NCI-H146 treated with DMSO at 0.1 percent for 48 hours (cell line): Measurements from ENCODE around the gene TRAF7.
A peak's percentile ranks its signal among the peaks of the same experiment; 100 is the strongest.

Experiments
- DNase-seq: peaks from one replicate; lab custom pipeline; 2025; ENCODE audit not compliant: unreplicated experiment; lab: John Stamatoyannopoulos, UW

Gene TRAF7

DNA sequence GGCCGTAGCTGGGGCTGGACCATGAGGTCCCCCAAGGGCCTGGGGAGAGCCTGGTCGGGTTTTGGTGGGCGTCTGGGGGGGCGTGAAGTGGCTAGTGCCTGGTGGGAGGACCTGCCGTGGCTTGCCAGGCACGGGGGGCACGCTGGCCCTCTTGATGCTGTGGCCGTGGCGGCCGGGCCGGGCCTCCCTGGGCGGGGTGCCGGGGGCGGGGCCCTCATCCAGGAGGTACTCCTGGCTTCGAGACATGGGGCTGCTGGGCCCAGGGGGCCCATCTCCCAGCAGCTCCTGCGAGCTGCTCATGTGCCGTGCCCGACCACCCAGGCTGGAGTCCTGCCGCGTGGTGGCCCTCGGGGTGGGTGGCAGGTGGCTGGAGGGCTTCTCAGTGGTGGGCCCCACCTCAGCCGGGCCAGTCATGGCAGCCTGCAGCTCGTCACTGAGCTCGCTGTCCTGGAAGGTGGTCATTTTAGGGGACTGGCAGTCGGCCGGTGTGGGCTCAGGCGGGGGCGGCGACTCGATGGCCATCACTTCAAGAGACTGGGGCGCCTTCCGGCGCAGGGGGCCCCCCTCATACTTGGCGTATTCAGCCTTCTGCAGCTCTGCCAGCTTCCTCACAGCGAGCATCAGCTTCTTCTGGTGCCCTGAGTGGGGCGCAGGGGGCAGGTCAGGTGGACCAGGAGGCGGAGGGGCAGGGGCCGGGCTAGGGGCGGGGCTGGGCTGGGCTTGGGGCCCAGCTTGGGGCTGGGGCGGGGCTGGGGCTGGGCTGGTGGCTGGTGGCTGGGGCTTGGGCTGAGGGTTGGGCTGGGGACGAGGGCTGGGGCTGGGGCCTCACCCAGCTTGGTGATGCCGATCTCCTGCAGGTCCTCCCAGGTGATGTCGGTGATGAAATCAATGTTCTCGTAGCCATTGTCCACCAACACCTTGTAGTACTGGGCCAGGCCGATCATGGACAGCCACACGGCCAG is 25.7 kb downstream of the TRAF7 start:
- DNase-seq, result no peak

DNA sequence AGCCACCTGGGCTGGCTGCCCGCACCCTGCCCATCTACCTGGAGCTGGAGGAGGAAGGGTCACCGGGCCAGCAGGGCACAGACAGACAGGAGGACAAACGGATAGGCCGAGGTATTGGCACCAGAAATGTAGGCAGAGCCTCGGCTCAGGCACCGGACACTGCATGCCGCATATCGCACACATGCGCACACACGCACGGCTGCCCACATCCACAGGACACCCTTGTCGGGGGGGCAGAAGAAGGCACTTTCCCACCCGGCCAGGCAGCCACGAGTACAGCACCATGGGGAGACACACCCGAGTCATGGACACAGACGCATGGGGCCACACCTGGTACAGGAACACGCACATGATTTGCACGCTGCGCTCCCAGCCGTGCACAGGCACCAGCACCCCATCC is 26.4 kb downstream of the TRAF7 start:
- no peak for DNase-seq

DNA sequence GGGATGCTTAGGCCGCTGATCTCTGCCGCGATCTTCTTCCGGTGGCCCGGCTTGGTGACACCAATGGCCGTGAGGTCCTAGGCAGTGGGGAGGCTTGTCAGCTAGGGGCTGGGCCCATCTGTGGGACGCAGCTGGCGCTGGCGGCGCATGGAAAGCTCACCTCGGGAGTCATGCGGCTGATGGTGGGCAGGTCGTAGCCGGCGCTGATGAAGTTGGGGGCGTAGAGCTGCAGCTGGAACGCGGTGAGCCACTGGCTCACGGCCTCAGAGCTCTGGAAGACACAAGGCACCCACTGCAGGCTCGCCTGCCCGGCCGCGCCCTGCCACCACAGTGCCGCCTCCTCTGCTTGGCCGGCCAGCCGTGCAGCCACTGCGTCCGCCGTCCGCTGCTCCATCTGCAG is 28.1 kb downstream of the TRAF7 start:
- no peak for DNase-seq

DNA sequence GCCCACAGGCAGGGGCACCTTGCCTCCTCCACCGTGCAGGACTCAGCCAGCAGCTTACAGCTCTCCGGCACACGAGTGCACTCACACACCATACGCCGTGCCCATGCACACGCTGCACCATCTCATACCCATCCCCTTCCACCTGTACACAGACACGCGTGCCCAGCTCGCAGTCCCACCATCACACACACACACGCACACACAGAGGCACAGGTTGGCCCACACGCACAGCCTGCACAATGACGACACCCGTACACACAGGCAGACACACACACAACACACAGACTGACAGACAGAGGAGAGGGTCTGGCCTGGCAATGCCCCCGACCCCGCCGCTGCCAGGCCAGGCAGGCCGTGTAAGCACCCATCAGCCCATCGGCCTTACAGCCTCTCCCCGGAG is 28.8 kb downstream of the TRAF7 start:
- no peak for DNase-seq

DNA sequence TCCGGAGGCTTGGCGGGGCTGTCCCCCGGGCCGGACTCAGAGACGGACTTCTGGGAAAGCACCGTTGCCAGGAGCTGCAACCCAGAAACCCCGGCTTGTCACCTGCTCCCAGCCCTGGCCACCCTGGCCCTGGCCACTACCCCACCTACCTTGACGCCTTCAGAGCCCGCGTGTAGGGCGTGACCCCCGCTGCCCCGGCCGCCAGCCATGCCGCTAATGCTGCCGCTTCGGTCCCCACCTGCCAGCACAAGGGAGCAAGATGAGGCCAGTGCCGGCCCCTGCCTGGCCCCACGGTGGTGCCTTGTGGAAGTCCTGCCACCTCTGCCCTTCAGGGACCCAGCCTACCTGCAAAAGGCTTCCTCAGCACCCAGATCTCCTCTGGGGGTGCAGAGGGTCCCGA is 29.4 kb downstream of the TRAF7 start:
- DNase-seq, result no peak

DNA sequence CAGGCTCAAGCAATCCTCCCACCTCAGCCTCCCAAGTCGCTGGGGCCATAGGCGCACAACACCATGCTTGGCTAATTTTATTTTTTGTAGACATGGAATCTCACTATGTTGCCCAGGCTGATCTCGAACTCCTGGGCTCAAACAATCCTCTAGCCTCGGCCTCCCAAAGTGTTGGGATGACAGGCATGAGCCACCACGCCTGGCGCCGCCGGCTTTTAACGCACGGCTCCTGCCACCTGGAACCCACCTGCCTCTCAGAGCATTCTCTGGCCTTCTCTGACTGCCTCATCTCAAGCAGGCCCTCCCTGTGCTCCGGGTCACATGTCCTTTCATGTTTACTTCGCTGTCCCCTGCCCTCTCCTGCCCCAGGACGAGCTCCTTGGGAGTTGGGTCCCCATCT is 30.5 kb downstream of the TRAF7 start:
- no peak for DNase-seq

DNA sequence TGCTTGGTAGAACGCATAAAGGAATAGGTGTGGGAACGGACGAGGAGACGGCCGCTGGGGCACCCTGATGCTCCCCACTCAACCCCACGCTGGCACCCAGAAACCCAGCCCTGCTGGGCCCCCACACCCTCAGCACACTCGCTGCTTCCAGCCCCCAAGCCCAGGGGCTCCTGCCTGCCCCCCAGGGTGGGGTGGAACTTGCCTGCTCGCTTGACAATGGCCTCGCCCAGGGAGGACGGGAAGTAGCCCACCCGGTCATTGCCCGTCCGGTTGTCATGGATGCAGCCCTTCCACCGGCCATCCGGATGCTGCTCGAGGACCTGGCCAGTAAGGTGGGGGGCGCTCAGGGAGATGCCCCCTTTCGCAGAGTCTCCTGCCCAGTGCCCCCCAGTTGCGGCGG is 30.9 kb downstream of the TRAF7 start:
- no peak for DNase-seq

DNA sequence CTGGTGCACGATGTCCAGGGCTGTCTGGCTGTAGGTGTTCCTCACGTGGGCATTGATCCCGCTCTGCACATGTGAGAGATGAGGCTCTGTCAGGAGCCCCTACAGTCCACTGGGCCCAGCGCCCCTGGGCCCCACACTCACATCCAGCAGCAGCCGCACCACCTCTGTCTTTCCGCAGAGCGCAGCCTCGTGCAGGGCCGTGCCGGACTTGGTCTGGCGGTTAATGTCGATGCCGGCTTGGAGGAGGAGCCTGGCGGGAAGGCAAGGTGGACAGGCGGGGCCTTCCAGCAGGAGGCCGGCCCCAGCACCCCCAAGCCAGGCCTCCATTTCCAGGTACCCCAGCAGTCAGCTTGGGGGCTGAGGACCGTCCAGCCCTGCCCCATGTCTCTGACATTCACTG is 31.6 kb downstream of the TRAF7 start:
- DNase-seq, result no peak

DNA sequence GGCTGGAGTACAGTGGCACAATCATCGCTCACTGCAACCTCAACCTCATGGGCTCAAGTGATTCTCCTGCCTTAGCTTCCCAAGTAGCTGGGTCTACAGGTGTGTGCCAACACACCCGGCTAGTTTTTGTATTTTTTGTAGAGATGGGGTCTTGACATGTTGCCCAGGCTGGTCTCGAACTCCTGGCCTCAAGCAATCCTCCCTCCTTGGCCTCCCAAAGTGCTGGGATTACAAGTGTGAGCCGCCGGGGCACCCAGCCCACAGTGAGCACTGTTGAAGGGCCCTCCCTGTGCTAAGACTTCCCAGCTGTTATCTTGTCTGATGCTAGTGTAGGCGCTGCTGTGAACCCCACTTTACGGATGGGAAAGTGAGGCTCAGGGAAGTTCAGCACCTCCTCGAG is 32.8 kb downstream of the TRAF7 start:
- DNase-seq, result no peak

DNA sequence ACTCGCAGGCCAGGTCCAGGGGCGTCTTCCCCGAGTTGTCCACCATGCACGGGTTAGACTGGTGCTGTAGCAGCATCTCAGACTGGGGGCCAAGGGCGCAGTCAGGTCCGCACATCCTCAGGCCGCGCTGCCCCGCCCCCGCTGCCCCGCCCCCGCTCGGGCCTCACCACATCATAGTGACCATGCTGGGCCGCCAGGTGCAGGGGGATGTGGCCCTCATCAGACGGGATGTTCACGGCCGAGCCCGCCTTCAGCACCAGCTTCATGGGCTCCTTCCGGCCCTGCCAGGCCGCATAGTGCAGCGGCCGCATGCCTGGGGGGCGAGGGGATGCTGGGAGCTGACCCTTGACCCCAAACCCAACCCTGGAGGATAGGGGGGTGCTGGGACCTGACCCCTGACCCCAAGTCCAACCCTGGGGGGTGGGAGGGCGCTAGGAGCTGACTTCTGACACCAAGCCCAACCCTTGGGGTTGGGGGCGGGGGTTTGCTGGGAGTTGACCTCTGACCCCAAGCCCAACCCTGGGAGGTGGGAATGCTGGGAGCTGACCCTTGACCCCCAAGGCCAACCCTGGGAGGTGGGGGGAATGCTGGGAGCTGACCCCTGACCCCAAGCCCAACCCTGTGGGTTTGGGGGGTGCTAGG is 33.8 kb downstream of the TRAF7 start:
- no peak for DNase-seq

DNA sequence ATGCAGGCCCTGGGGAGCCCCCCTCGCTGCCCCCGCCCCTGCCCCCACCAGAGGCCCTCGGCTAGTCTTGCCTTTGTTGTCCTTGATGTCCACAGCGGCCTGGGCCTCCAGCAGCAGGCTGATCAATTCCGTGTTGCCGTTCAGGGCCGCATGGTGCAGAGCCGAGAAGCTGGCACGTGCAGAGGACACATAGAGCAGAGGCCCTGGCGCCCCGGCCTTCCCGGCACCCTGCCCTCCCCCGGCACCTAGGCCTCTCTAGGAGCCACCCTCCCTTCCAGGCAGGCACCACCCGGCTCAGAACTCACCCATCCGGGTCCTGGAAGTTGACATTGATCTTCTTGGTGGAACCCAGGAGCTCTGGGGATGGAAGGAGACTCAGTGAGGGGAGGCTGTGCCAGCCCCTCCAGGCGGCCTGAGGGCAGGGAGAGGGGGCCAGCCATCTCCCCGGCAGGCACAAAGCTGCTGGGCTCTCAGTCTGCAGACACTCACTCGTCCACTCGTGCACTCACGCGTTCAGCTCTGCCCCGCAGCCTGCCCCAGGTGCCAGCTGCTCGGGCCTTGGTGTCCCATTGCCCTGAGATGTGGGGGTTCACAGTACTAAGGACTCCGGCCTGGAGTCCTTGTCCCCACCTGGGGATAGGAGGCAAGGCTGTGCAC is 34.5 kb downstream of the TRAF7 start:
- no peak for DNase-seq

DNA sequence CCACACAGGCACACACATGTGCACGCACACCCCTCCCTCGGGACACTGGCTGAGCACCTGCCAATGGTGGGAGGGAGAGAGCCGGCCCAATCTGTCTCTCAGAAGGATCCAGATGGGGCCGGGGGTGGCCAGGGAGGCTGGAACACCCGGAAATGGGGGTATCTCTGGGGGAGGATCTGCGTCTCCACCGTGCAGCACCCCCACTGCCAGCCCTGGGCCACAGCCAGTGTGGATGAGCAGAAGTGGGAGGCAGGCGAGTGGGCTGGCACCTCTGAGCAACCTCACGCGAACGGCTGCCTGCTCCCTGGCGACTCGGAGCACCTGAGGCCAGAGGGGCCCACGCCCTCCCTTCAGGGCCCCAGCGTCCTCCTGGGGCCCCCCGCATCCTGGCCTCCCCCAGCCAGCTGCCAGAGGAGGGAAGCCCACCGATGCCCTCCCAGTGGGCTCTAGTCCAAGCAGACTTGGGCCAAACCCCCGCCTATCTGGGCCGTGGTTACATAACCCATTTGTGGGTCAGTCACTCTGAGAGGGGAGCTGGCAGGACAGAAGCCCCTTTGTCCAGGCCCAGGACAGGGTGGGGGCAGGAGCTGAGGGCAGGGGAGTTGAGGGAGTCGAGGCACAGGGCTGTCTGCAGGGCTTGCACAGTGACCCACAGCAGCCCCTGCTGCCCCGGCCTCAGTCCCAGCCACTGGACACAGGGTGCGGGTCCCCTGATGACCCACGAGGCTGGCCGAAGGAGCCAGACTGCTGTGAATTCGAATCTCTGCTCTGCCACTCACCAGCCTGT is 35.3 kb downstream of the TRAF7 start:
- no peak for DNase-seq

DNA sequence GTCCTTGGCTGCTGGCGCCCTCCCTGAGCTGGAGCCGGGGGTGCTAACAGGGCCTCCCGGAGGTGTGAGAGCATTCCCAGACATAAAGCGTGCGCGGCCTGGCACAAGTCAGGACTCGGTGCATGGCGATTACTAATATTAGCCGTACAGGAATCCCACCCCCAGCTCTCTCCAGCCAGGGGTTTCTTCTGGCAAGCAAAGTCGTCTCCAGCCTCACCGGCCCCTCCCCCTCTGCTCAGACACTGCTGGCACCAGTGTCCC is 35.8 kb downstream of the TRAF7 start:
- no peak for DNase-seq

DNA sequence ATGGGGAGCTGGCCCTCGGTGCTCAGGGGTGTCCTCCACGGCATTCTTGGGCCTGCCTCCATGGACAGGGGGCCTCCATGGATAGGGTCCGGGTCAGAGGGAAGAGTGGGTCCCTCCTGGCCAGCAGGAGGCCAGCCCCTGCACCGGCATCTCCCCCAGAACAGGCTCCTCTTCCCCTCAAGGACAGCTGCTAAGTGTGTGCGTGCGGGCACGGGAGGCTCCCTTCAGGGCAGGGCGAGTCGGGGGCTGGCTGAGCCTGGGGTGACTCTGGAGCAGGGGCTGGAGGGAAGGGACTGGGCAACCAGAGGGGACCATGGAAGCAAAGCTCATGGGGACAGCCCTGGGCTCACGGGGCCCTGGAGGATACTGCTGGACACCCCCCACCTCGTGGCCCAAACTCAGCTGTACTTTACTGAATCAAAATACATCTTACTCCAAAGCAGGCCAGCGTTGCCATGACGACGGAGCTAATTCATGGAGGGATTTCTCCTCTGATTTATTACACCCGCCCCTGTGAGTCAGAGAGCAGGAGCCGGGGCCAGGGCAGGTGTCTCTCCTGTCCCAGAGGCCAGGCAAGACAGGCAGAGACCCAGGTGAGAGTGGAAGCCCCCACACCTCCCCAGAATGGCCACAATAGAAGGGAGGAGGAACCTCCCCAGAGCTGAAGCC is 38.7 kb downstream of the TRAF7 start:
- DNase-seq, result no peak

DNA sequence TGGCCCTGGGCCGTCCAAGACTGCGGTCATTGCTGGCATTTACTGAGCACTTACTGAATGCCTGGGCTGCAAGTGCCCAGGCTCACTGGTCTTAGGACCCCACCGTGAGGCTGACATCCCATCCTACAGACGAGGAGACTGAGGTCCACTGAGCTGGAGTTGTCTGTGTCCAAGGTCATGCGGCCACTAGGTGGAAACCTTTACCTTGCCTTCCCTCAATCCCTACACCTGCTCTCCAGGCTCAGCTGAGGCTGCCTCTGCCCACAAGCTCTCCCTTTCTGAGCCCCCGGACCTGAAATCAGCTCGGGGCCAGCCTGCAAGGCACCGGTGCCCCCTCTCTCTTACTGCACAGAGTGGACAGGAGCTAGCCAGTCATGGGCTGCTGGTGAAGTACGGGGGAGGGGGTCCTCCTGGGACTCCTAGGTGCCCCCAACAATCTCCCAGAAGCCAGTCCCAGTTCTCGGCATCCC is 39.3 kb downstream of the TRAF7 start:
- DNase-seq, result peak; percentile 66

DNA sequence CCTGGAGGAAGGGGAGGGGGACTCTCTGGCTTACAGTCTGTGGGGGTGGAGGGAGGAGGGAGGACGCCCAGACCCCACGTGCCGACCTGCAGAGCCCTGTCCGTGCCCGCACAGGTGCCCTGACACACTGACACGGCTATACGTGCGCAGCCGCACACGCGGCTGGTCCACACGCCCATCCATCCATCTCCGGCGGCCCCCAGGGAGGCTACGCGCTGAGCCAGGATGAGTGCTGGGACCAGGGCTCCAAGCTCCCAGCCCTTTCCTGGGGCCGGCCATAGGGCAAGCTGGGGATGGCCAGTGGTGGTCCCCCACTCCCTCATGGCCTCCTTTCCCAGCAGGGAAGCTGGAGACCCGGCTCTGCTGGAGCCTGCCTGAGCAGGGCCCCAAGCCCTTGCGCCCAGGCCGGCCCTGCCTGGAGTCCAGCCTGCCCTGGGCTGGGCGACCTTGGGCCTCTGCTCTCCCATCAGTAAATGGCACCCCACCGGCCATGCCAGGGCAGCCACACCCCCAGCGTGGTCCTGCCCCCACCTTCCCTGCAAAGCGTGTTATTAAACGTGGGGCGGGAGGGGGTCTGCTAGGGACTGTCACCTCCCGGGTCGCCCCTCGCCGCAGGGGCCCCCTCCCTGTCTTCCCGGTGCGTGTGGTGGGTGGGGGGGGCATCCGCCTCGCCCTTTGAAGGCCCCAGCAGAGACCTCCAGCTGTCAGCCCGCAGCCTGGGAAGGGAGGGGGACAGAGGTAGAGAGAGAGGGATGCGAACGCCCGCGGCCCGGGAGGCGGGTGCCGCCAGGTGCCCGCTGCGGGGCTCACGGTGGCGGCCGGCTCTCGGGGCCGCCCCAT is 40.0 kb downstream of the TRAF7 start:
- DNase-seq, result peak; percentile 26

DNA sequence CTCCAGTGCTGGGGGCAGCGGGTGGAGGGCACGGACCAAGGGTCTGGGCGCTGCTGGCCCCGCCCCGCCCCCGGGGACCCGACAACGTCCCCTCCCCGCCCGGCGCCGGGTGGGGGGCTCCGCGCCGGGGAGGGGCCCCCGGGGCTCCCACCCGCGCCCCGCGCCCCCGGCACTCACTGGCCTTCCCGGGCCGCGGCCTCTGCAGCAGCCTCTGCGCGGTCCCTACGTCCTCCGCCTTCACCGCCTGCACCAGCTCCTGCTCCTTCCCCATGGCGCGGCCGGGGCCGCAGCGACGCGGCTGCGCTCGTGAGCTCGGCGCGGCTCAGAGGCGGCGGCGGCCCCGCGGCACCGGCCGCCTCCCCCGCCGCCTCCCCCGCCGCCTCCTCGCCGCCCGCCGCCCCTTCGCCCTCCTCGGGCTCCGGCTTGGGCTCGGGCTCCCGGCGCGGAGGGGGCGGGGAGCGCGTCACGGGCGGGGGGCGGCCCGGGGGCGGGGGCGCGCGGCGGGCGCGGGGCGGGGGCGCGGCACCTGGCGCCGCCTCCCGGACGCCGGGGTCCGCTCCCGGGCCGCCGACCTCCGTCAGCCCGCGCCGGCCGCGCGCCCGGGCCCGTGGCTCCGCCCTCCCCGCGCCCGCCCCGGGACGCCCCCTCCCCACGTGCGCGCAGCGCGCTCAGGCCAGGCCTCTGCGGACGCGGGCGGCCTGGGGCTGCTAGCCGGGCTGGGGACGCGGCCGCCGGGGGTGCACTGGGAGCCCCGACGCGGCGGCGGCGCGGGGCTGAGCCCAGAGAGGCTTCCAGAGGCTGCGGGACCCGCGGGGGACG is 40.8 kb downstream of the TRAF7 start, which contains the start of gene CASKIN1:
CASKIN1 (minus strand) TSS at position 444 of the 819 bp plus-strand sequence; CDS start at position 271, 173 bp downstream.
- no peak for DNase-seq

DNA sequence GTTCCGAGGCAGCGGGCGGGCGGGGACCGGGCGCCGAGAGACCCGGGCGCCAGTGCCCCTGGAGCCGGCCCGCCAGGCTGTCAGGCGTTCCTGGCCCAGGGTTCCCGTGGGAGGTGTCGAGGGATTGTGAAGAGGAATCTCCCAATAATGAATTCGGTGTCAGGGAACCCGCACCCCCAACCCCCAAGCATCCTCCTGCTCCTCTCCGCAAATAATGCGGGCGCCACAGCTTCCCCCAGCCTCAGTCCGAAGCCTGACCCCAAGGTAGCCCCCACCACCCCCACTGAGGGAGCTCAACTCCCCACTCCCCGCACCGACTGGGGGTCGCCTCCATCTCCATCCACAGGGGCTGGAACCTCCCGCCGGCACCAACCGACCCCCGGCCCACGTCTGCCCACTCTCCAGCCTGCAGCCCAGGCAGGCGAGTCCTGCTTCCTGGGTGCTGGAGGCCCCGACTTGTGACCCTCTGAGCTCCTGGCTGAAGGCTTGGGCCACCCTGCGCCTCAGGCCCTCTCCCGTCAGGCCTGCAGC is 41.5 kb downstream of the TRAF7 start:
- DNase-seq, result no peak

DNA sequence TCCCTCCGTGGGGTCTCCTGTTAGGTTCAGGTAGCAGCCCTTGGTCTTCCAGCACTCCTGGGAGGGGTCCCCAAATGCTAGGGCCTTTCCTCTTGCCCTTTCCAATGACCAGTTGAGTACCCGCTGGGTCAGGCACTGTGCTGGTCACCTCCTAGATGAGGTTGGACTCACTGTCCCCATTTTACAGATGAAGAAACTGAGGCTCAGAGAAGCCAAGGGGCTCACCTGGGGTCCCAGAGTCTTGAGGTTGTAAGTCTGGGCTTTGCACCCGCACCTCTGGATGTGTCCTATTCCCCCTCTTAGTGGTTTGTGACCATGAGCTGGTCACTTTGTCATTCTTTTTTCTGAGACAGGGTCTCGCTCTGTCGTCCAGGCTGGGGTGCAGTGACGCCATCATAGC is 42.2 kb downstream of the TRAF7 start:
- DNase-seq, result no peak
